ENCODE measurements around the gene MAIP1.

The MAIP1 gene

GRCh38 chr2:199992296-199992695, 36.9 kb downstream of the MAIP1 start:
- DNase-seq: no peak

- no peak for DNase-seq
Observed at GRCh38 chr2:199994371-199994770, 39.0 kb downstream of the MAIP1 start.

- DNase-seq: no peak
Observed at GRCh38 chr2:199994896-199995295, 39.5 kb downstream of the MAIP1 start.

- no peak for DNase-seq
Observed at GRCh38 chr2:199997296-199997695, 41.9 kb downstream of the MAIP1 start.

GRCh38 chr2:199999166-199999565, 43.8 kb downstream of the MAIP1 start:
- DNase-seq: no peak

GRCh38 chr2:200000444-200001163, 45.2 kb downstream of the MAIP1 start:
- DNase-seq: no peak

- DNase-seq: no peak
Observed at GRCh38 chr2:200003444-200003843, 48.1 kb downstream of the MAIP1 start.

GRCh38 chr2:200005675-200006074, 50.3 kb downstream of the MAIP1 start:
- DNase-seq: no peak

GRCh38 chr2:200007306-200007705, 51.9 kb downstream of the MAIP1 start:
- no peak for DNase-seq

GRCh38 chr2:200012401-200012800, 57.0 kb downstream of the MAIP1 start:
- DNase-seq: no peak
